ENCODE results near the gene RRAS2.

- no peak for TF ChIP-seq USF2 (IDR thresholded peaks at IDR 0.05; ENCODE audit: borderline replicate concordance, low read depth, low read length)
- no peak for TF ChIP-seq CTCF (IDR thresholded peaks at IDR 0.05)
- TF ChIP-seq SMC3 (IDR thresholded peaks at IDR 0.05; ENCODE audit: low read depth, low read length) = no peak
- TF ChIP-seq ZBTB33 (IDR thresholded peaks at IDR 0.05; ENCODE audit: borderline replicate concordance, low read depth) = no peak
Measured at GRCh38 chr11:14229472-14229871, 129.5 kb downstream of the RRAS2 start.

Data from SK-N-SH (cell line).